Neutrophil (primary cell): ENCODE results near the gene ERAS.

Experiments used
- H3K27ac ChIP-seq: fragments of 200-600 bp; sonication (generic); 2 replicates; pipeline ENCODE4 v1.5.1; 2016; ENCODE audit warnings: mild to moderate bottlenecking, moderate library complexity
- H3K27me3 ChIP-seq: fragments of 200-600 bp; sonication (generic); 2 replicates; pipeline ENCODE4 v1.6.0; 2016; ENCODE audit warnings: mild to moderate bottlenecking
- H3K36me3 ChIP-seq: fragments of 200-600 bp; sonication (generic); 2 replicates; pipeline ENCODE4 v1.5.1; 2017
- H3K4me1 ChIP-seq, 2 experiments: fragments of 200-600 bp in 1 of 2; sonication (generic) in 1 of 2; 1 replicate in 1 of 2; 2 replicates in 1 of 2; pipeline versions ENCODE4 v1.5.1 to v1.6.1; 2013 to 2016; ENCODE audit warnings: low read depth in 1 of 2, low read length in 1 of 2, mild to moderate bottlenecking in 1 of 2, moderate library complexity in 1 of 2; ENCODE audit not compliant: control insufficient read depth in 1 of 2, insufficient read depth in 1 of 2
- H3K4me3 ChIP-seq, 2 experiments: fragments of 200-600 bp in 1 of 2; sonication (generic) in 1 of 2; 1 replicate in 1 of 2; 2 replicates in 1 of 2; pipeline ENCODE4 v1.5.1; 2013 to 2016; ENCODE audit warnings: low read depth in 1 of 2, low read length in 1 of 2, mild to moderate bottlenecking in 1 of 2, moderate library complexity in 1 of 2
- H3K9me3 ChIP-seq: fragments of 200-600 bp; sonication (generic); 2 replicates; pipeline ENCODE4 v1.5.1; 2016
- CTCF ChIP-seq: fragments of 200-600 bp; sonication (generic); IDR thresholded peaks from 2 replicates; pipeline ENCODE4 v1.5.1; 2016; ENCODE audit warnings: antibody characterized with exemption

Gene ERAS

GRCh38 chrX:48786825-48787504, 39.3 kb upstream of the ERAS start:
- H3K27ac ChIP-seq = no peak overlapping the region
- H3K4me3 ChIP-seq = no peak overlapping the region

GRCh38 chrX:48787505-48788443, 38.5 kb upstream of the ERAS start:
- Histone ChIP-seq H3K4me1 (peaks cover 7 to 9% of the 10 kb centered on the region in 2 experiments), H3K9me3 (no peaks in the 10 kb centered on the region), H3K27ac (no peak overlapping the region), H3K27me3 (no peaks in the 10 kb centered on the region), H3K4me3 (no peak overlapping the region), H3K36me3 (no peaks in the 10 kb centered on the region)
- no peak for TF ChIP-seq CTCF

More at GRCh38 chrX:48786825-48787504, 39.3 kb upstream of the ERAS start:
- H3K27me3 ChIP-seq = no peaks in the 10 kb centered on the region
- H3K9me3 ChIP-seq = no peaks in the 10 kb centered on the region
- no peak for TF ChIP-seq CTCF
- H3K36me3 ChIP-seq = no peaks in the 10 kb centered on the region
- H3K4me1 ChIP-seq = peaks cover 7 to 9% of the 10 kb centered on the region in 2 experiments

- H3K36me3 ChIP-seq = no peaks in the 10 kb centered on the region
- no peak overlapping the region for H3K4me3 ChIP-seq
- no peaks in the 10 kb centered on the region for H3K9me3 ChIP-seq
- no peak for TF ChIP-seq CTCF
- no peaks in the 10 kb centered on the region for H3K27me3 ChIP-seq
- peaks cover 7 to 9% of the 10 kb centered on the region in 2 experiments for H3K4me1 ChIP-seq
- H3K27ac ChIP-seq = peak overlapping the region; percentile 38
Observed at GRCh38 chrX:48789366-48790220, 36.7 kb upstream of the ERAS start.

GRCh38 chrX:48790477-48790876, 35.8 kb upstream of the ERAS start:
- Histone ChIP-seq H3K4me3 (no peak overlapping the region), H3K36me3 (no peaks in the 10 kb centered on the region), H3K27me3 (no peaks in the 10 kb centered on the region), H3K27ac (no peak overlapping the region), H3K4me1 (peaks cover 7 to 9% of the 10 kb centered on the region in 2 experiments), H3K9me3 (no peaks in the 10 kb centered on the region)
- TF ChIP-seq CTCF = no peak

GRCh38 chrX:48791063-48791820, 35.1 kb upstream of the ERAS start:
- peaks cover 7 to 9% of the 10 kb centered on the region in 2 experiments for H3K4me1 ChIP-seq
- H3K4me3 ChIP-seq = no peak overlapping the region
- no peaks in the 10 kb centered on the region for H3K36me3 ChIP-seq
- no peak overlapping the region for H3K27ac ChIP-seq
- no peaks in the 10 kb centered on the region for H3K9me3 ChIP-seq
- TF ChIP-seq CTCF = no peak
- H3K27me3 ChIP-seq = no peaks in the 10 kb centered on the region
